GM23338 (cell line): Measurements from ENCODE around the gene CDHR2. TPM values are rescaled to one million over a fixed set of nuclear protein-coding genes. Genes with fewer than 3 reads are reported as not detected.
A peak's percentile ranks its signal among the peaks of the same experiment; 100 is the strongest.

Source experiments
- ATAC-seq: fragments of 200-7000 bp; cut with Tn5 transposase; 3 replicates; pipeline ENCODE4 v1.9.1; 2020
- DNase-seq: peaks from one replicate; pipeline ENCODE4 v3.0.0-alpha.2; 2015; ENCODE audit warnings: low spot score
- H2AFZ ChIP-seq: fragments of 200-600 bp; sonication (generic); 2 replicates; pipeline ENCODE4 v1.8.0; 2016; ENCODE audit warnings: antibody characterized with exemption, mild to moderate bottlenecking, moderate library complexity
- H3F3A ChIP-seq: fragments of 200-600 bp; sonication (generic); replicated peaks from 2 replicates; pipeline ENCODE4 v1.8.0; 2017; ENCODE audit warnings: antibody characterized with exemption, mixed run types, low read depth
- H3K27ac ChIP-seq: fragments of 200-600 bp; sonication (generic); 2 replicates; pipeline ENCODE4 v1.6.1; 2016; ENCODE audit warnings: low read depth
- H3K27me3 ChIP-seq: fragments of 200-600 bp; sonication (generic); 2 replicates; pipeline ENCODE4 v1.8.0; 2016; ENCODE audit warnings: mild to moderate bottlenecking, mixed run types, moderate library complexity; ENCODE audit not compliant: insufficient read depth
- H3K36me3 ChIP-seq: fragments of 200-600 bp; sonication (generic); 2 replicates; pipeline ENCODE4 v1.8.0; 2016; ENCODE audit warnings: mild to moderate bottlenecking; ENCODE audit not compliant: insufficient read depth
- H3K4me1 ChIP-seq: fragments of 200-600 bp; sonication (generic); 2 replicates; pipeline ENCODE4 v1.8.0; 2016; ENCODE audit warnings: mild to moderate bottlenecking, moderate library complexity; ENCODE audit not compliant: insufficient read depth
- H3K4me2 ChIP-seq: fragments of 200-600 bp; sonication (generic); 2 replicates; pipeline ENCODE4 v1.7.1; 2017; ENCODE audit warnings: mixed run types
- H3K4me3 ChIP-seq: fragments of 200-600 bp; sonication (generic); 2 replicates; pipeline ENCODE4 v1.6.1; 2016; ENCODE audit warnings: mixed run types
- H3K79me2 ChIP-seq: fragments of 200-600 bp; sonication (generic); replicated peaks from 2 replicates; pipeline ENCODE4 v1.8.0; 2017; ENCODE audit warnings: mild to moderate bottlenecking; ENCODE audit not compliant: insufficient read depth
- H3K9me2 ChIP-seq: fragments of 200-600 bp; sonication (generic); 2 replicates; pipeline ENCODE4 v1.8.0; 2017; ENCODE audit not compliant: insufficient read depth
- H4K20me1 ChIP-seq: fragments of 200-600 bp; sonication (generic); replicated peaks from 2 replicates; pipeline ENCODE4 v1.8.0; 2017; ENCODE audit warnings: mild to moderate bottlenecking; ENCODE audit not compliant: insufficient read depth
- H3K27ac Mint-ChIP-seq: 2 replicates; pipeline ENCODE4 v1.8.0; 2020; ENCODE audit warnings: inconsistent platforms, mild to moderate bottlenecking, moderate library complexity, mixed read lengths
- H3K27me3 Mint-ChIP-seq: 3 replicates; pipeline ENCODE4 v1.8.0; 2022; ENCODE audit warnings: low read depth, mild to moderate bottlenecking, moderate library complexity, mixed read lengths, inconsistent platforms; ENCODE audit not compliant: insufficient read depth, poor library complexity
- H3K36me3 Mint-ChIP-seq: 3 replicates; pipeline ENCODE4 v1.8.0; 2021; ENCODE audit warnings: low read depth, mild to moderate bottlenecking, inconsistent platforms, moderate library complexity, mixed read lengths
- H3K4me1 Mint-ChIP-seq: 3 replicates; pipeline ENCODE4 v1.8.0; 2020; ENCODE audit warnings: mild to moderate bottlenecking, inconsistent platforms, mixed read lengths
- H3K4me3 Mint-ChIP-seq: 3 replicates; pipeline ENCODE4 v1.8.0; 2021; ENCODE audit warnings: moderate library complexity, mild to moderate bottlenecking, inconsistent platforms, mixed read lengths
- H3K9me3 Mint-ChIP-seq: 3 replicates; pipeline ENCODE4 v1.8.0; 2020; ENCODE audit warnings: moderate library complexity, mild to moderate bottlenecking, inconsistent platforms, mixed read lengths
- CREB1 ChIP-seq: fragments of 250-450 bp; sonication (Bioruptor Pico); IDR thresholded peaks from 2 replicates; pipeline ENCODE4 v1.5.0; 2020; ENCODE audit warnings: low read depth, mild to moderate bottlenecking, moderate library complexity
- EZH2phosphoT487 ChIP-seq: fragments of 200-600 bp; sonication (generic); IDR thresholded peaks from one replicate; pipeline ENCODE4 v1.8.1; 2018; ENCODE audit warnings: antibody characterized with exemption; ENCODE audit not compliant: unreplicated experiment
- POLR2AphosphoS5 ChIP-seq: IDR thresholded peaks from 2 replicates; pipeline ENCODE4 v1.6.1; 2016; ENCODE audit warnings: antibody characterized with exemption, low read depth
- ZNF114 ChIP-seq: fragments of 250-450 bp; sonication (Bioruptor Pico); IDR thresholded peaks from 2 replicates; pipeline ENCODE4 v1.5.0; 2020; ENCODE audit warnings: mild to moderate bottlenecking, moderate library complexity
- polyA plus RNA-seq: library from polyadenylated mRNA; unstranded; fragments of >200 nt; fragmentation: Nextera tagmentation; extraction: Ambion mirVana; gene quantifications from 2 replicates; pipeline ENCODE4 v1.2.1, GENCODE V29; 2016
- total RNA-seq: library from RNA; depleted of rRNA; stranded (reverse); fragments of >200 nt; shearing (Covaris generic); gene quantifications from 2 replicates; pipeline ENCODE4 v1.2.3, GENCODE V29; 2014
- TF ChIP-seq, protein P1 (sequence below): IDR thresholded peaks from 2 replicates; pipeline ENCODE4 v1.6.1; 2016; ENCODE audit warnings: antibody characterized with exemption

CDHR2 gene
- total and polyA plus RNA-seq, 2 experiments from 2014 or later, result not detected

DNA sequence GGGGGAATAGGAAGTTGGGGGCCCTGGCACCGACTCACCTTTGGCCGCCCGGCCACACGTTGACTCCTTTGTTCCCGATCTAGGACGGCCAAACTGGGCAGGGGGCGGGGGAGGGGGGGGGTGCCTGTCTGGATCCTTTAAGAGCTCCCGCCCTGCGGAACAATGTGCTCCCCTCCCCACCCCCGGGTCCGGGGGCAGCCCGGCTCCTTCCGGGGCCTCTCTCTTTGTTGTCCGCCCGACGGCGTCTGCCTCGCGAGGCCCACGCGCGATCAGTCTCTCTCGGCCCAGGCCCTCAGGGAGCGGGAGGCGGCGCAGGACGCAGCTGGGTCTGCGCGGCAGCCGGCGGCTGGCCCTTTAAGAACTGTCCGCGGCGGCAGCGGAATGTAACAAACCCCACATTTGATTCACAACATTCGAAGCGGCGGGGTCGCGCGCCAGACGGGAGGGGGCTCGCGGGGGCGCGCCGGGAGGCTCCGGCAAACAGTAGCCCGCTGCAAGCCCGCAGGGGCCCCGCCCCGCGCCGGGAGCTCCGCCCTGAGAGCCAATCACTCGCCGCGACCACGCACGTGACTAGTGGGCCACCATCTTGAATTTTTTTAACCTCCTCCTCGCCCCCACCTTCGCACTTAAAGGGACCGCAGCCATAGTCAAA is 12.1 kb upstream of the CDHR2 start, which contains the start of gene RNF44:
RNF44 (minus strand) TSS at position 501 of the 652 bp plus-strand sequence. CDS start 4,930 bp downstream, outside the sequence.
- Histone ChIP-seq H3K4me1 (peaks cover 39% of the 10 kb centered on the region), H3F3A (peaks cover 13% of the 10 kb centered on the region), H3K9me2 (no peaks in the 10 kb centered on the region), H3K27ac (peak within 1 kb of the TSS; percentile 99), H3K36me3 (no peaks in the 10 kb centered on the region), H3K4me2 (peak within 1 kb of the TSS; percentile 98), H4K20me1 (peaks cover 20% of the 10 kb centered on the region), H2AFZ (no peak within 1 kb of the TSS), H3K27me3 (no peaks in the 10 kb centered on the region), H3K79me2 (peaks cover 47% of the 10 kb centered on the region), H3K4me3 (peak within 1 kb of the TSS; percentile 74)
- Mint-ChIP-seq H3K27me3 (peaks cover 28% of the 10 kb centered on the region), H3K4me3 (peak within 1 kb of the TSS; percentile 99), H3K36me3 (peaks cover 32% of the 10 kb centered on the region), H3K27ac (peak within 1 kb of the TSS; percentile 100), H3K4me1 (peaks cover 58% of the 10 kb centered on the region), H3K9me3 (peaks cover 2% of the 10 kb centered on the region; the same call in 1 of the 3 replicates)
- DNase-seq (peak; percentile 98), ATAC-seq (peak; percentile 48)
- TF ChIP-seq POLR2AphosphoS5, result peak; percentile 47; the same call in 1 of the 2 replicates
- TF ChIP-seq, protein P1, sequence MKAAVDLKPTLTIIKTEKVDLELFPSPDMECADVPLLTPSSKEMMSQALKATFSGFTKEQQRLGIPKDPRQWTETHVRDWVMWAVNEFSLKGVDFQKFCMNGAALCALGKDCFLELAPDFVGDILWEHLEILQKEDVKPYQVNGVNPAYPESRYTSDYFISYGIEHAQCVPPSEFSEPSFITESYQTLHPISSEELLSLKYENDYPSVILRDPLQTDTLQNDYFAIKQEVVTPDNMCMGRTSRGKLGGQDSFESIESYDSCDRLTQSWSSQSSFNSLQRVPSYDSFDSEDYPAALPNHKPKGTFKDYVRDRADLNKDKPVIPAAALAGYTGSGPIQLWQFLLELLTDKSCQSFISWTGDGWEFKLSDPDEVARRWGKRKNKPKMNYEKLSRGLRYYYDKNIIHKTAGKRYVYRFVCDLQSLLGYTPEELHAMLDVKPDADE, result no peak

DNA sequence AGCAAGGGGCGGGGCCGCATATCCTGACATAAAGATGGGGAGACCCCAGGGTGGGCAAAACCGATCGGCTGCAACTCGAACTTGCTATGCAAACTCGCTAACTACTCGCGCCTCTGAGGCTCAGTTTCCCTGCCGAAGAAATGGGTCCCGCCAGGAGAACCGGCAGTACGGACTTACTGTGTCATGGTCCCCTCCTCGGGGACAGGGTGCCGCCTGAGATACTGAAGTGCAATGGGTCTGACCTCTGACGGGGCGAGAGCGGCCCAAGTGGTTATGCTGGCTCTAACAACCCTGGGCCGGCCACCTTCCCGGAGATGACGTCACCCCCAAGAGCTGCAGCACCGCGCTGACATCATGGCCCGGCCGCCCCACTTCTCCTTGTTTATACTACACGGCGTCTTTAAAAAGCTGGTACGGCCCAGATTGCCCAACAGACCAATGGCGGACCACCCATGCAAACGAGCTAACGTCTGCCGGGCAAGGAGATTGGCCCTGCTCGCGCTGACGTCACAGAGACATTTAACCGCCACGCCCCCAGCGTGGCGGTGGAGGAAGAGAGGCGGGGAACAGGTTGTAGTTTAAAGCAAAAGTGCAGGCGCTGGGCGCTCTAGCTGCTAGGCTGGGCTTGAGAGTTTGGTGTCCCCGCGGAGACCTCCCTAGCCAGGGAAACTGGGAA is 11.4 kb upstream of the CDHR2 start:
- ATAC-seq, result peak; percentile 65
- H3K4me2 ChIP-seq, result peak overlapping the region; percentile 79
- peaks cover 41% of the 10 kb centered on the region for H3K4me1 ChIP-seq
- no peaks in the 10 kb centered on the region for H3K36me3 ChIP-seq
- Mint-ChIP-seq H3K4me1 (peaks cover 63% of the 10 kb centered on the region), H3K27ac (peak overlapping the region; percentile 100), H3K4me3 (peak overlapping the region; percentile 99), H3K27me3 (peaks cover 28% of the 10 kb centered on the region), H3K9me3 (peaks cover 2% of the 10 kb centered on the region; the same call in 1 of the 3 replicates), H3K36me3 (peaks cover 32% of the 10 kb centered on the region)
- H3K27ac ChIP-seq, result peak overlapping the region; percentile 98
- H4K20me1 ChIP-seq, result peaks cover 19% of the 10 kb centered on the region
- no peaks in the 10 kb centered on the region for H3K9me2 ChIP-seq
- no peaks in the 10 kb centered on the region for H3K27me3 ChIP-seq
- H3F3A ChIP-seq, result peaks cover 20% of the 10 kb centered on the region
- peak overlapping the region; percentile 74 for H3K4me3 ChIP-seq
- no peak overlapping the region for H2AFZ ChIP-seq
- DNase-seq, result peak; percentile 99
- peaks cover 41% of the 10 kb centered on the region for H3K79me2 ChIP-seq
- TF ChIP-seq POLR2AphosphoS5 (peak; percentile 64; the same call in 1 of the 2 replicates), ZNF114 (CRISPR knock-in tag) (no peak), EZH2phosphoT487 (no peak), CREB1 (peak; percentile 98)
- TF ChIP-seq, protein P1, result no peak
